Epidermal melanocyte (primary cell): Measurements from ENCODE around the gene CD63.

ENCODE experiments used
- DNase-seq: peaks from one replicate; pipeline ENCODE4 v3.0.0; 2011; ENCODE audit warnings: low spot score; ENCODE audit not compliant: insufficient read length

Gene CD63

DNA sequence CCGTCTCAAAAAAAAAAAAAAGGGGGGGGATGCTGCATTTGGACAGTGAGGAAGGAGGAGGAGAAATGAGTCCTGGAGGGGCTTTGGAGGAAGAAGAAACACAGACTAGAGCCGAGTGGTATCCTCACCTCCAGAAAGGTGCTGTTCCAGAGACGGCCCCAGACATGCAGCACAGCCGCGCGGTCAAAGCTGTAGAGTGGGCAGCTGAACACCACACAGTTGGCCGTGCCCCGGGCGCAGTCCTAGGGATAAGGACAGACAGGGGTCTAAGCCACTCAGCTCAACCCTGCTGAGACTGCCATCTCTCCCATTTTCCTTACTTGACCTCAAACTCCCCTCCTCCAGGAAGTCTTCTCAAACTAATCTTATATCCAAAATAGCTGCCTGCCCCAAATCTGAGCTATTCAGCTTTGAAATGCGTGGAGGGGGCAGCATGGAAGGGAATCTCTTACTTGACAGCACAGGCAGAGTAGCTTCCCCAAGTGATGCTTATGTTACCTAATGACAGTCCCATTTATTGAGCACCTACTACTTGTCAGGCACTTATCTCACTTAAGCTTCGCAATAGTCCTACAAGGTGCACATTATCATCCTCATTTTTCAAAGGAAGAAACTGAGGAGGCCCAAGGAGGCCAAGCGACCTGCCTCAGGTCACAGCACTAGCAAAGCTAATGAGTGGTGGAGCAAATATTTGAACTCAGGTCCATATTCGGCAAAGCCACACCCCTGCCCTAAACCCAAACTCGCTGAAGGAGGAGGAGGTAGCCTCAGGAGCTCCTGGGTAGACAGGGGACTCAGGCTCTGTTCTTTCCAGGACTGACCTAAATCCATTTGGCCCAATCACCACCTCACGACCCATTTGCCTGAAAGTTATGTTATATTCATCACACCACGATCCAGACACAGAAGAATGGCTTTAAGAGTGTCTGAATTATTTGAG lies 39.8 kb downstream of the CD63 start:
- DNase-seq, result no peak

DNA sequence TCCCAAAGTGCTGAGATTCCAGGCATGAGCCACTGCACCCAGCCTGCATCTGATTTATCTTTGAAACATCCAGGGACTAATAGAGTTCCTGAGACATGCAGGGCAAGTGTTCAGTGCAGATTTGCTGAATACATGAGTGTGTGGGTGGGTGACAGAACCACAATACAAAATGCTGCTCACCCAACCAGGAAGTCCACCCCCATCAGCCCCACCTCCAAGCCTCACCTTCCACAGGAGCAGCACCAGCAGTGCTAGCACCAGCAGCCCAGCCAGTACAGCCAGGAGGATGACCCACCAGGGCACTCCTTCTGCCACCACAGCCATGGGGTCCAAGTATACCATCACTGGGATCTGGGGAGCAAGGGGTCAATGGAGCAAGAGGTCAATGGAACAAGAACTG lies 41.1 kb downstream of the CD63 start:
- DNase-seq, result no peak

DNA sequence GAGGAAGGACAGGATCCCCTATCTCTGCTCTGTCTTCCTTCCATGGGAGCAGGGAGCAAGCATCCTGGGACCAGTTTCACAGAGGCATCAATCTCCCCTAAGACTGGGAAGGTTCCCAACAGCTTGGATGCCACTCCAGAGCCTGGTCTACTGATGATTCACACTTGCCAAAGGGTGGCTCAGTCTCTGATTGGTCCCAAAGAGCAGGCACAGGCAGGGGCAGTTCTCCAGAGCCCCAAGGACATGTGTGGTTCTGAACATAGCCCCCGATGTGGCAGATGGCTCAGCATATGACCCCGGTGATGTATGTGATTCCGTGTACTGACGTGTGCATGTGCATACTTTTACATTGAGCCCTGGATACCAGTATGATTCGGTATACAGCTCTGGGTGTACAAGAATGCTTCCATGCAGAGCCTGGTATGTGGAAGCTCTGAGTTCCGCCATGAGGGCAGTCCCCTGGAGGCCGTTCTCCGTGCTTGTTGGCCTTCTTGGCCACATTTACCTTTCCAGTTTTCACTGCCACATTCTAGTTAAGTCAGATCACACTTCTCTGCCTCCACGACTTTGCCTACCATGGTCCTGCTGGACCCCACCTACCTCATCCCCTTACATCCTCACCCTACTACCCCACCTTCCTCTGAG lies 42.3 kb downstream of the CD63 start:
- no peak for DNase-seq

DNA sequence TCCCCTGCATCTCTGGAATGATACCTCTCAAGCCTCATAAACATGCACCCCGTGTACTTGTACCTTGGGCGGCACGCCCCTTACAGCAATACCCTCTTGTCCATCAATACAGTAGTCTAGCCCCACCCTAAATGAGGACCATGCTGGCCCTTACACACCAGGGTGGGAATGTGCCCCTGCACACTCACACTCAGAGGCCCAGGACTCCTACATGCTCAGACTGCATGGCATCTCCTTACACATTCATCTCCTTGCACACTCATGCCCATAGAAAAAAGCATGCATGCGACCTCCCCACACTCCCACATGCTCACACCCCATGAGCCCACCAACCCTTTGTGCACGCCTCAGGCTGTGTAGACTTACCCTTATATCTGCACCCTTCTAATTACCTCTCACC lies 43.1 kb downstream of the CD63 start:
- DNase-seq, result no peak

DNA sequence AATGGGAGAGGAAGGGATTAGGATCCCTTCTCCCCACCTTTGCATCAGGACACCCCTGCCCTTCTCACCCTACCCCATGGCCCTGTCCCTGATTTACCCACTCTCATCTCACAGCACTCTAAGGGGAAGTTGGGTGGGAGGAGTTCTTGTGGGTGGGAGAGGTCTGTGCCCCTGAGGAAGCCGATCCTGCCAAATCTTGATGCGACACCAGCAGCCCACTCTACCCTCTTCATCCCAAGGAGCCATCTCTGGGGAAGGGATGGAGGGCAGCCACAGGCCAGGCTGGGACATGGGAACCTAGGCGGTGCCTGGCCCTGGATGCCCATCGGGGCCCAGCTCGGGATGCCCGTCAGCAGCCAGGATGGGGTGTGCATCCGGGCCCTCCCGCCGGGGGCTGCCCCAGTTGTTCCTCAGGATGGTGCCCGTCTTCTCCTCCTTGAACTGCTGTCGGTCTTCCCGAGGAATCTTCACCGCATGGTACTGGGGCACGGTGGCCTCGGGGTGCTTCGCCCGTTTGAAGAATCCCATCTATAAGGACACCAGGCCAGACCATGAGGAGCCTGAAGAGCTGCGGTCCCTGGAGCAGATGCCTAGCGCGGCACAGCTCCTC lies 43.9 kb downstream of the CD63 start:
- no peak for DNase-seq

DNA sequence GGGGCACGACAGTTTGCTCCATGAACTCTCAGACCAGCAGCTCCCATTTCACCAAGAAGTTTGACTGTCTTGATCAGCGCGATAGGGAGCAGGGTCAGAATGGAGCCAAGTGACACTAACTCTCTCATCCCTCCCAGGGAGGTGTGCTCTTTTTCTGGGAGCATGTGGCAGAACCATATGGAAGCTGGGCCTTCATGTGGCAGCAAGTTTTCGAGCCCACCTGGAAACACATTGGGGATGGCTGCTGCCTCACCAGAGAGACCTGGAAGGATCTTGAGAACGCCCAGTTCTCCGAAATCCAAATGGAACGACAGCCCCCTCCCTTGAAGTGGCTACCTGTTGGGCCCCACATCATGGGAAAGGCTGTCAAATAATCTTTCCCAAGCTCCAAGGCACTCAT lies 45.1 kb downstream of the CD63 start:
- DNase-seq, result no peak

DNA sequence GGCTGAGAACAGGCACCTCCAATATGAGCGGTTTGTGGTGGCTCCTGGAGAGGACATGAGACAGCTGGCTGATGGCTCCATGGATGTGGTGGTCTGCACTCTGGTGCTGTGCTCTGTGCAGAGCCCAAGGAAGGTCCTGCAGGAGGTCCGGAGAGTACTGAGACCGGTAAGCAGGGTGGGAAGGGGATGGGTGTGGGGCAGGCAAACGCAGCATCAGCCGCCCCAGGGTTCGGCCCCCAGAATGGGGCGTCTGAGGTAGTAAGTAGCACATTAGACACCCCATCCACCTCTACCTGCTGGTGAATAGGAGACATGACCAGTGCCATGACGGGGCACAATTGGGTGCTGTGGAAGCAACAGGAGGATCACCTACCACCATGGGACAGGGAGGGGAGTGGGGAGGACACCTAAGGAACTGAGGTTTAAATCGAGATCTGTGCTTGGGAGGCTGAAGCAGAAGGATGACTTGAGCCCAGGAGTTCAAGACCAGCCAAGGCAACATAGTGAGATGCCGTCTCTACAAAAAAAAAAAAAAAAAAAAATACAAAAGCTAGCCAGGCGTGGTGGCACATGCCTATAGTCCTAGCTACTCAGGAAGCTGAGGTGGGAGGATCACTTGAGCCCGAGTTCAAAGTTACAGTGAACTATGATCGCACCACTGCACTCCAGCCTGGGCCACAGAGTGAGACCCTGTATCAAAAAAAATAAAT lies 46.6 kb downstream of the CD63 start:
- no peak for DNase-seq

DNA sequence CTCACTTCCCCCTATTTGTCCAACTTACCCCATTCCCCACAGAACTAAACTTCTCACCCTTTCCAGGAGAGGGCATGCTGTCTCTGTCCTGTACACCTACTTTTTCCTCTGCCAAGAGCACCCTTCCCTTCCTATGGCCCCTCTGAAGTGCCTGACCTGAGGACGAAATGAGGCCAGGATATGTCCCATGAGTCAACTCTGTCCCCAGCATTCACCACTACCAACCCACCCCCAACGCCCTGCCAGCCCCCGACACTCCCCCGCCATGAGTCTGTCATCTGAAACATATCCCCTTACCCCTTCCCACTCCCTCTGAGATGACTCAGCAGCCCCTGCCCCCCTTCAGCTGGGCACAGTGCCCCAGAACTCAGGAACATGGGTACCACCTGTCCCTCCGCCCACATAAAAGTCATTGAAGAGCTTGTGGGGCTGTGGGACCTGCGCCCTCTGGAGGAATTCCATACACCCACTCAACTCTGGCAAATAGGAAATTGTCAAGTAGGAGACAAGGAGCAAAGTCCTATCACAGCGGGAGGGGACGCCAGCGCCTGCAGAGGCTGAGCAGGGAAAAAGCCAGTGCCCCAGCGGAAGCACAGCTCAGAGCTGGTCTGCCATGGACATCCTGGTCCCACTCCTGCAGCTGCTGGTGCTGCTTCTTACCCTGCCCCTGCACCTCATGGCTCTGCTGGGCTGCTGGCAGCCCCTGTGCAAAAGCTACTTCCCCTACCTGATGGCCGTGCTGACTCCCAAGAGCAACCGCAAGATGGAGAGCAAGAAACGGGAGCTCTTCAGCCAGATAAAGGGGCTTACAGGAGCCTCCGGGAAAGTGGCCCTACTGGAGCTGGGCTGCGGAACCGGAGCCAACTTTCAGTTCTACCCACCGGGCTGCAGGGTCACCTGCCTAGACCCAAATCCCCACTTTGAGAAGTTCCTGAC lies 47.4 kb downstream of the CD63 start:
- DNase-seq, result no peak

DNA sequence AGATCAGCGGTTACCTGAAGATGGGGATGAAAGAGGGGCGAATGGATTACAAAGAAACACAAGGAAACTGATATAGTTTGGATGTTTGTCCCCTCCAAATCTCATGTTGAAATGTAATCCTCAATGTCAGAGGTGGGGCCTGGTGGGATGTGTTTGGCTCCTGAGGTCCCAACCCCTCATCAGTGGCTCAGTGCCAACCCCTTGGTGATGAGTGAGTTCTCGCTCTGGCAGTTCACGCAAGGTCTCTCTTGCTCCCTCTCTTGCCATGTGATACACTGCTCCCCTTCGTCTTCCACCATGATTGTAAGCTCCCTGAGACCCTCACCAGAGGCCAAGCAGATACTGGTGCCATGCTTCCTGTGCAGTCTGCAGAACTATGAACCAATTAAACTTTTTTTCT lies 49.1 kb downstream of the CD63 start:
- DNase-seq, result no peak

DNA sequence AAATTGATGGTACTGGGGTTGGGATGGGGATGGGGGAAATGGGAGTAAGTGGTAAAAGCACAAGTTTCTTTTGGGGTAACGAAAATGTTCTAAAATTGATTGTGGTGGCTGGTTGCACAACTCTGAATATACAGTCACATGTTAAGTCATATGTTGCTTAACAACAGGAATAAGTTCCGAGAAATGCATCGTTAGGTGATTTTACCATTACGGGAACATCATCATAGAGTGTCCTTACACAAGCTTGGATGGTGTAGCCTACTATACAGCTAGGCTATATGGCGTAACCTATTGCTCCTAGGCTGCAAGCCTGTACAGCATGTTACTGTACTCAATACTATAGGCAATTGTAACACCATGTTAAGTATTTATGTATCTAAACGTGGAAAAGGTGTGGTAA lies 52.1 kb downstream of the CD63 start:
- DNase-seq, result no peak

DNA sequence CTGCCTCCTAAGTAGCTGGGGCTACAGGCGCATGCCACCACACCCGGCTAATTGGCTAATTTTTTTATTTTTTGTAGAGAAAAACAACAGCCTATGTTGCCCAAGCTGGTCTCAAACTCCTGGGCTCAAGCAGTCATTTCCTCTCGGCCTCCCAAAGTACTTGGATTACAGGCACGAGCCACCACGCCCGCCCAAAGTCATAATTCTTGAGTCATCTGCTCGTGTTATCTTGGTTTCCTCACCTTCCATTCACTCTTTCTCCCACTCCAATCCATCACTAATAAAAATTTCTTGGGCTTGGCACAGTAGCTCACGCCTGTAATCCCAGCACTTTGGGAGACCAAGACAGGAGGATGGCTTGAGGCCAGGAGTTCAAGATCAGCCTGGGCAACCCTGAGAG lies 53.1 kb downstream of the CD63 start:
- DNase-seq, result no peak
